ENCODE results near the gene LTA4H. TPM values are rescaled to one million over a fixed set of nuclear protein-coding genes. Genes with fewer than 3 reads are reported as not detected.

The LTA4H gene
- total RNA-seq, 3 donors from 2014 or later (not counting 1 experiment from before 2014, with no cell fraction given), result 43.1 to 51.9 (median 48.3) TPM

DNA sequence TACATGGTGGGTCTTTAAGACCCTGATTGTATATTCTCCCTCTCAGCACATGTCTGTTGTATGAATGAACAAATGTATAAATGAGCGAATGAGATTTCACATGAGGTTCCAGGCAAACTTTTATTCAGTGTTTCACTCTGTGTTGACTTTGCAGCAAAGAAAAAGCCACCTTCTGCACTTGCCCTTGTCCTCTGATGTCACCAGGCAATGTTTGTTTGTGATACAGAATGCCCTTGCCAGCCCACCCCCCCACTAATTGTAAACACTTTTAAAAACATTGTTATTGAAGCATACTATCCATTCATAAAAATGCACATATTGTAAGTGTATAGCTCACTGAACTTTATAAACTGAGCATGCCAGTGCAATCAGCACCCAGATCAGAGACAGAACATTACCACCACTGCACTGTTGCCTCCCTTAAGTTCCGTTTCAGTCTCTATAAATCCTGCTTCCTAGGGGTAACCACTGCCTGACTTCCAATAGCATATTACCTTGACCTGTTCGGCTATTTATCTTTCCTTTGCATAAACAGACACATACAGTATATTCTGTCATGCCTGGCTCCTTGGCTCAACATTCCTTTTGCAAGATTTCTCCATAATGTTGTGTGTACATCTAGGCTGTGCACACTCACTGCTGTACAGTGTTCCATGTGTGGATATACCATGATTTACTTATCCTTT, 11.3 kb upstream of the LTA4H start:
- H3K4me1 ChIP-seq (ENCODE audit: control insufficient read depth, insufficient read depth, low read length), result peaks cover 34% of the 10 kb centered on the region
- H3K9me3 Mint-ChIP-seq, result no peaks in the 10 kb centered on the region
- H3K4me3 Mint-ChIP-seq, result no peak overlapping the region
- TF ChIP-seq, protein P1, sequence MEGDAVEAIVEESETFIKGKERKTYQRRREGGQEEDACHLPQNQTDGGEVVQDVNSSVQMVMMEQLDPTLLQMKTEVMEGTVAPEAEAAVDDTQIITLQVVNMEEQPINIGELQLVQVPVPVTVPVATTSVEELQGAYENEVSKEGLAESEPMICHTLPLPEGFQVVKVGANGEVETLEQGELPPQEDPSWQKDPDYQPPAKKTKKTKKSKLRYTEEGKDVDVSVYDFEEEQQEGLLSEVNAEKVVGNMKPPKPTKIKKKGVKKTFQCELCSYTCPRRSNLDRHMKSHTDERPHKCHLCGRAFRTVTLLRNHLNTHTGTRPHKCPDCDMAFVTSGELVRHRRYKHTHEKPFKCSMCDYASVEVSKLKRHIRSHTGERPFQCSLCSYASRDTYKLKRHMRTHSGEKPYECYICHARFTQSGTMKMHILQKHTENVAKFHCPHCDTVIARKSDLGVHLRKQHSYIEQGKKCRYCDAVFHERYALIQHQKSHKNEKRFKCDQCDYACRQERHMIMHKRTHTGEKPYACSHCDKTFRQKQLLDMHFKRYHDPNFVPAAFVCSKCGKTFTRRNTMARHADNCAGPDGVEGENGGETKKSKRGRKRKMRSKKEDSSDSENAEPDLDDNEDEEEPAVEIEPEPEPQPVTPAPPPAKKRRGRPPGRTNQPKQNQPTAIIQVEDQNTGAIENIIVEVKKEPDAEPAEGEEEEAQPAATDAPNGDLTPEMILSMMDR (IDR thresholded peaks at IDR 0.05), result no peak
- ATAC-seq (no peak), DNase-seq (peak in 1 of 2 donors; percentile 21)
- H3K9me3 ChIP-seq (ENCODE audit: control insufficient read depth, insufficient read depth, low read length), result no peaks in the 10 kb centered on the region
- no peaks in the 10 kb centered on the region for H3K36me3 ChIP-seq (ENCODE audit: control insufficient read depth, insufficient read depth, low read length)
- H3K36me3 Mint-ChIP-seq, result no peaks in the 10 kb centered on the region
- H3K27me3 Mint-ChIP-seq (ENCODE audit: low read depth in 2 of 2), result no peaks in the 10 kb centered on the region
- H3K27me3 ChIP-seq (ENCODE audit: control insufficient read depth, insufficient read depth, low read length), result no peaks in the 10 kb centered on the region
- WGBS (ENCODE audit: insufficient coverage), result 86% methylated on average over 3 of the region's 3 CpGs
- intact Hi-C loops (cut with micrococcal nuclease), result no loop called here
- H3K4me1 Mint-ChIP-seq, result peaks cover 36 to 47% of the 10 kb centered on the region in 2 donors
- no peak overlapping the region for H3K4me3 ChIP-seq (ENCODE audit: low read length)
- peak overlapping the region; percentile 43 for H3K27ac ChIP-seq (ENCODE audit: low read length)
- peak overlapping the region; percentile 16 to 62 for H3K27ac Mint-ChIP-seq

DNA sequence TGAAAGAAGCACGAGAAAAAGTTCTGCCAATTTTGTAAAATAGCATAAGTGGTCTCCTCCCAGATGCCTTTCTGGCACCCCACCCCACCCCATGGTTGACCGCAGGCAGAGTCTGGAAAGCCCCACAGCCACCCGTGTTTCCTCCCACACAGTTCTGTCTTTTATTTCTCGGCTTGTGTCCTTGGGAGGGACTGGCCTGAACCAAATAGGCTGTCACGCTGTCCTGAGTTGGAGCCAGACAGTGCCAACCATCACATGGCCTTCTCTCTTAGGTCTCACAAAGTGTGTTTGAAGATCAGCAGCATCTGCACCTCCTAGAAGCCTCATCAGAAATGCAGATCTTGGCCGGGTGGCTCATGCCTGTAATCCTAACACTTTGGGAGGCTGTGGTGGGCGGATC, 10.2 kb upstream of the LTA4H start:
- Mint-ChIP-seq H3K9me3 (no peaks in the 10 kb centered on the region), H3K36me3 (no peaks in the 10 kb centered on the region), H3K27ac (peak overlapping the region; percentile 41 to 74), H3K4me1 (peaks cover 36 to 47% of the 10 kb centered on the region in 2 donors), H3K27me3 (ENCODE audit: low read depth in 2 of 2) (no peaks in the 10 kb centered on the region), H3K4me3 (peak overlapping the region; percentile 10)
- intact Hi-C loops (cut with micrococcal nuclease), result no loop called here
- TF ChIP-seq, protein P1 (IDR thresholded peaks at IDR 0.05), result no peak
- Histone ChIP-seq H3K27ac (ENCODE audit: low read length) (peak overlapping the region; percentile 62), H3K9me3 (ENCODE audit: control insufficient read depth, insufficient read depth, low read length) (no peaks in the 10 kb centered on the region), H3K27me3 (ENCODE audit: control insufficient read depth, insufficient read depth, low read length) (no peaks in the 10 kb centered on the region), H3K4me1 (ENCODE audit: control insufficient read depth, insufficient read depth, low read length) (peaks cover 34% of the 10 kb centered on the region), H3K4me3 (ENCODE audit: low read length) (no peak overlapping the region), H3K36me3 (ENCODE audit: control insufficient read depth, insufficient read depth, low read length) (no peaks in the 10 kb centered on the region)
- 28% methylated on average over 7 of the region's 7 CpGs for WGBS (ENCODE audit: insufficient coverage)
- ATAC-seq (peak; percentile 80 to 90 (median 86)), DNase-seq (peak; percentile 37 to 59)

DNA sequence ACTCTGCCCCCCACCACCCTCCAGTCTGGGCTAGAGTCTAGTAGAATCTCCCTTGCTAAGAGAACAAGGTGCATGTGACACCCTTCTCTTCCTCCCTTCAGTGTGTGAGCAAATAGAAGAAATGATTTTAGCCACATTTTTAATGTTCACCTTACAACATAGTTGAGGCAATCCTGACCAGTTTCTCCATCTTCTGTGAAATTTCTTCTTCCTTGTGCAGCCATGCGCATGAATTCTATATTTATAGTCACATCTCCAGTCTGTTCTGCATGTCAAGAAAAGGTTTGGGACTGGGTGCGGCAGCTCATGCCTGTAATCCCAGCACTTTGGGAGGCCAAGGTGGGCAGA, 9.5 kb upstream of the LTA4H start:
- H3K27ac ChIP-seq (ENCODE audit: low read length), result peak overlapping the region; percentile 62
- no peaks in the 10 kb centered on the region for H3K9me3 ChIP-seq (ENCODE audit: control insufficient read depth, insufficient read depth, low read length)
- no peak overlapping the region for H3K4me3 ChIP-seq (ENCODE audit: low read length)
- Mint-ChIP-seq H3K27me3 (ENCODE audit: low read depth in 2 of 2) (no peaks in the 10 kb centered on the region), H3K27ac (peak overlapping the region; percentile 41 to 74), H3K36me3 (no peaks in the 10 kb centered on the region), H3K4me3 (peak overlapping the region; percentile 67), H3K9me3 (no peaks in the 10 kb centered on the region), H3K4me1 (peaks cover 36 to 47% of the 10 kb centered on the region in 2 donors)
- H3K36me3 ChIP-seq (ENCODE audit: control insufficient read depth, insufficient read depth, low read length), result no peaks in the 10 kb centered on the region
- no peaks in the 10 kb centered on the region for H3K27me3 ChIP-seq (ENCODE audit: control insufficient read depth, insufficient read depth, low read length)
- no peak for DNase-seq
- intact Hi-C loops (cut with micrococcal nuclease), result no loop called here
- ATAC-seq, result no peak
- H3K4me1 ChIP-seq (ENCODE audit: control insufficient read depth, insufficient read depth, low read length), result peaks cover 34% of the 10 kb centered on the region
- TF ChIP-seq, protein P1 (IDR thresholded peaks at IDR 0.05), result no peak
- WGBS (ENCODE audit: insufficient coverage), result 96% methylated on average over 2 of the region's 2 CpGs
